MCF 10A (cell line): ENCODE measurements around the gene RNF187. TPM values are rescaled to one million over a fixed set of nuclear protein-coding genes. Genes with fewer than 3 reads are reported as not detected.

ENCODE experiments used
- BruUV-seq: library from RNA; stranded (reverse); fragments of 400-500 nt; replicated peaks from 2 replicates; lab custom pipeline; 2021; lab: Mats Ljungman, UMichigan
- CTCF ChIA-PET: fragments of 300-600 bp; sonication (Branson Sonifier 250); formaldehyde crosslinking; extraction: SDS; loops from one replicate; lab custom pipeline; 2021; ENCODE audit warnings: antibody characterized with exemption, inconsistent platforms; lab: Yijun Ruan, JAX
- POLR2A ChIA-PET: fragments of 300-600, 350-650 bp; sonication (Branson Sonifier 250); formaldehyde crosslinking; extraction: SDS; loops from one replicate; lab custom pipeline; 2020; ENCODE audit warnings: antibody characterized with exemption, inconsistent platforms; lab: Yijun Ruan, JAX
- DNase-seq: peaks from one replicate; pipeline ENCODE4 v3.0.0-alpha.2; 2018; ENCODE audit not compliant: unreplicated experiment
- H3K27ac Mint-ChIP-seq: one replicate; pipeline ENCODE4 v1.8.0; 2022; ENCODE audit warnings: mild to moderate bottlenecking, low read depth, mixed read lengths; ENCODE audit not compliant: unreplicated experiment
- H3K27me3 Mint-ChIP-seq: one replicate; pipeline ENCODE4 v1.8.0; 2022; ENCODE audit warnings: mixed read lengths; ENCODE audit not compliant: insufficient read depth, unreplicated experiment
- H3K36me3 Mint-ChIP-seq: one replicate; pipeline ENCODE4 v1.8.0; 2022; ENCODE audit warnings: mild to moderate bottlenecking, moderate library complexity, mixed read lengths; ENCODE audit not compliant: insufficient read depth, unreplicated experiment
- H3K4me1 Mint-ChIP-seq: one replicate; pipeline ENCODE4 v1.8.0; 2022; ENCODE audit warnings: mixed read lengths; ENCODE audit not compliant: insufficient read depth, unreplicated experiment
- H3K4me3 Mint-ChIP-seq: one replicate; pipeline ENCODE4 v1.8.0; 2022; ENCODE audit warnings: mild to moderate bottlenecking, moderate library complexity, mixed read lengths; ENCODE audit not compliant: unreplicated experiment
- H3K9me3 Mint-ChIP-seq: one replicate; pipeline ENCODE4 v1.8.0; 2022; ENCODE audit warnings: mixed read lengths; ENCODE audit not compliant: unreplicated experiment
- CTCF ChIP-seq: fragments of 200-600 bp; IDR thresholded peaks from one replicate; pipeline ENCODE4 v1.8.0; 2022; ENCODE audit warnings: antibody characterized with exemption, mild to moderate bottlenecking; ENCODE audit not compliant: unreplicated experiment
- intact Hi-C: fragments of 100-400 bp; cut with micrococcal nuclease; formaldehyde crosslinking; loops from 2 replicates; pipeline ENCODE4 v1.14.1; 2022
- total RNA-seq: library from RNA; stranded (reverse); gene quantifications from 2 replicates; pipeline ENCODE4 v1.2.3, GENCODE V29; 2022

The RNF187 gene
- total RNA-seq, 1 experiment from 2014 or later = 167 TPM

GRCh38 chr1:228478326-228478725, 8.9 kb upstream of the RNF187 start:
- no peaks in the 10 kb centered on the region for H3K9me3 Mint-ChIP-seq
- ChIA-PET CTCF (interaction anchor here (0.5 to 1.3 kb wide), 3 partner anchors 20 to 136 kb away, joined by 3 to 5 read pairs (median 3); no protein-coding TSS in a partner anchor), POLR2A (interaction anchor here (1.7 to 2.8 kb wide), 2 partner anchors 9 to 13 kb away, joined by 7 to 8 read pairs; partner anchors contain the start of gene RNF187)
- H3K27me3 Mint-ChIP-seq = peaks cover 34% of the 10 kb centered on the region
- intact Hi-C loops = no loop called here
- H3K27ac Mint-ChIP-seq = no peak overlapping the region
- TF ChIP-seq CTCF = no peak
- peaks cover 6% of the 10 kb centered on the region for H3K36me3 Mint-ChIP-seq
- DNase-seq = no peak
- BruUV-seq = no TSS peak
- H3K4me1 Mint-ChIP-seq = no peaks in the 10 kb centered on the region
- H3K4me3 Mint-ChIP-seq = no peak overlapping the region

DNA sequence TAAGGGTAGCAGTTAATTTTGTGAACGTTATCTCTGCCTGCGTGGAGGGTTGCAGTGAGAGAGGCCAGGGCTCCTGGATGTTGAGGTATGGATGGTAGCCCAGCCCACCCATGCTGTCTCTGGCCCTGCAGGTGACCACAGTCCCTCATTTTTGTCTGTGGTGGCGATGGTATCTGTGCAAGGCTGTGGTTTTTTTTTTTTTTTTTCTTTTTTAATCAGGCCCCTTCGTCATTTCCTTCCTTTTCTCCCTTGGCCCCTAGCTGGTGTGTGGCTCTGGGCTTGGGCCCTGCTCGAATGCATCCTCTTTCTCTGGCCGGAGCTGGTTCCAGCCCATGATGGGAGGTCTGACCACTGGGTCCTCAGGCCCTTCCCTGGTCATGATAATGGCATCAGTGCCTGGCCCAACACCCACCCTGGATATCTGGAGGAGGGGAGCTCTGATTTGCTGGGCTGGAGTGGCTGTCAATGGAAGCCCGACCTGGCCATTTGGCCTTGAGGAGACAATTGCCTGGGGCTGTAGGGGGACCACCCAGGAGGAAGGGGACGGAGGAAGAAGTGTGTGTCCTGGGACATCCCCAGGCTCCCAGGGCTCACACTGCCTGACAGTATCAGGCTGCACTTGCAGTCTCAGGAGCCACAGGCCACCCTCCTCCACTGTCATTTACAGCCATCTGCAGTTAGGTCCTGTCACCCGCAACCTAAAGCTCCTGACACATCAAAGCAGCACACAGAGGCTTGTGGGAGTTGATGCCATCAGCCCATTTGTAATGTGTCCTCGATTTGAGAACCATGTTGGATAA, 8.1 kb upstream of the RNF187 start:
- TF ChIP-seq CTCF = no peak
- H3K4me3 Mint-ChIP-seq = no peak overlapping the region
- peaks cover 6% of the 10 kb centered on the region for H3K36me3 Mint-ChIP-seq
- no TSS peak for BruUV-seq
- no peaks in the 10 kb centered on the region for H3K9me3 Mint-ChIP-seq
- no peaks in the 10 kb centered on the region for H3K4me1 Mint-ChIP-seq
- H3K27ac Mint-ChIP-seq = no peak overlapping the region
- intact Hi-C loops = no loop called here
- peaks cover 34% of the 10 kb centered on the region for H3K27me3 Mint-ChIP-seq
- POLR2A ChIA-PET = interaction anchor here (0.6 to 2.8 kb wide), 4 partner anchors 8 to 1859 kb away, joined by 3 to 8 read pairs (median 5); partner anchors contain the start of gene RNF187
- CTCF ChIA-PET = interaction anchor here (0.5 to 1.3 kb wide), 7 partner anchors 21 to 151 kb away, joined by 3 to 5 read pairs (median 4); no protein-coding TSS in a partner anchor
- DNase-seq = no peak

DNA sequence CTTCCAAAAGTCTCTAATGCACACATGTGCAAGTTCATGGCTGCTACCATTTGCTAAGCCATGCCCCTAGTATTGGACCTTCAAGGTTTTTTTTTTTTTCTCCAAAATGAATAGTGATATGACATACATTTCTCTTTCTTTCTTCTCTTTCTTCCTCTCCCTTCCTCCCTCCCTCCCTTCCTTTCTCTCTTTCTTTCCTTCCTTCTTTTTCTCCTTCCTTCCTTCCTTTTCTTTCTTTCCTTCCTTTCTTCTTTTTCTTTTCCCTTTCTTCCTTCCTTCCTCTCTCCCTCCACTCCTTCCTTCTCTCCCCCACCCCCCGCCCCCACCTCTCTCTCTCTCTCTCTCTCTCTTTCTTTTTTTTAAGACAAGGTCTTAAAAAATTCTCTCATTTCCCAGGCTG, 3.4 kb upstream of the RNF187 start:
- no peak for TF ChIP-seq CTCF
- BruUV-seq = no TSS peak
- intact Hi-C loops = no loop called here
- peaks cover 34% of the 10 kb centered on the region for H3K27me3 Mint-ChIP-seq
- no peak overlapping the region for H3K4me3 Mint-ChIP-seq
- ChIA-PET POLR2A (interaction anchor here (7.5 kb wide), 1 partner anchor 25 kb away, joined by 182 read pairs; a partner anchor contains a TSS), CTCF (interaction anchor here (0.7 kb wide), 1 partner anchor 9 kb away, joined by 3 read pairs; no protein-coding TSS in a partner anchor)
- no peak overlapping the region for H3K27ac Mint-ChIP-seq
- no peaks in the 10 kb centered on the region for H3K9me3 Mint-ChIP-seq
- DNase-seq = no peak
- H3K36me3 Mint-ChIP-seq = peaks cover 6% of the 10 kb centered on the region
- peaks cover 17% of the 10 kb centered on the region for H3K4me1 Mint-ChIP-seq
